Activated CD8-positive, alpha-beta memory T cell treated with anti-CD3 and anti-CD28 coated beads, Interleukin-2, amount 50 U/mL, for 4 hours (primary cell): Measurements from ENCODE around the gene CYB561A3.

Source experiments
- DNase-seq: peaks from one replicate; pipeline ENCODE4 v3.0.0-alpha.2; 2020

Gene CYB561A3

GRCh38 chr11:61343792-61344745, 17.6 kb downstream of the CYB561A3 start:
- DNase-seq = no peak

DNA sequence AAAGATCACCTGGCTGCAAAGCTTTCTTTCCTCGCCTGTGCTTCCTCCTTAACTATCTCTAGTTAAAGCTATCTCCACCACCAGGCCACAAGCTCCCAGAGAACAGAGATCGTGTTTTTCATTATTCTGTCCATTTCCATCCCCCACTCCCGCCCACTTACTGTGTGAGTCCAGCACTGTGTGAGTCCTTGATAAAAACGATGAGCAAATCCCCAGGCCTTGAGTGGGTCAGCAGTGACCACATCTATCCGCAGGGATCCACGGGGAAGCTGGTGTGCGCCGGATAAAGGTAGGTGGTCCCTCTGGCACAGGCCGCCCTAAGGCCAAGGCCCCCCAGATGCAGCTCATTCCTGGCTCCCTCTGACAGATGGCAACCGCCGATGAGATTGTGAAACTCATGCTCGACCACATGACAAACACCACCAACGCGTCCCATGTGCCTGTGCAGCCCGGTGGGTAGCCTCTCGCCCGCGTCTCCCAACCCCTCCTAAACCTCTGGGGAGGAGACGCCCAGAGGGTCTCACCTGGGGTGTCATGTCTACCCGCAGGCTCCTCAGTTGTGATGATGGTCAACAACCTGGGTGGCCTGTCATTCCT, 19.4 kb downstream of the CYB561A3 start:
- no peak for DNase-seq

DNA sequence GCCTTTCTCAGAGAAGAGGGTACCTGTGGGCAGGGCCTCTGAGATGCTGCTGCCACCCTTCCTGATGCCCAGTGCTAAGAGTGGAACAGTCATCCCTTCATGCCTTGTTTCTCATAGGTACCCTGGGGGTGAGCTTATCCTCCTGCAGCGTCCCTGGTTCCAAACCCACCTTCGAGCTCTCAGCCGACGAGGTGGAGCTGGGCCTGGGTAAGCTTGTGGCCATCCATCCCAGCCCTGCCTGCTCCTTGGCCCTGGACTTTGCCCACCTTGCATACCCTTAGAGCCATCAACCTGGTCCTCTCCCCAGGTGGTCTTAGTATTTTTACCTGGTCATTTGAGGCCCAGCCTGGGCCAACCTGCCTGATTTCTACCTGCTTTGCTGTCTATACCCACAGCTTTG, 20.0 kb downstream of the CYB561A3 start:
- DNase-seq = no peak

DNA sequence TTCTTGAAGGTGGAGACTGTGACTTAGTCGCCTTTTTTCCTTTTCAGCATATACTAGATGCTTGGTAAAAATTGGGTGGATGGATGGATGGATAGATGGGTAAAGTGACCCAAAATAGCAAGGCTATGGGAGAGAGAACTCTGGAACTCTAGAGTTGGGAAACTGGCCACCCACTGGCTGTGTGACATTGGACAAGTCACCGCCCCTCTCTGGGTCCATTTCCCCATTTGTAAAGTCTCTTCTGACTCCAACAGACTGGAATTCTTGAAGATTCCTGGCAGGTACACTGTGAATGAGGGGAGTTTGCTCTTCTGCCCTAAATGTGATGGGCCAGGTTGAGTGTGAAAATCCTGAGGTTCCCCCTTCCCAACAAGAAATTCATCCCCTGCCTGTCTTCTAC, 20.7 kb downstream of the CYB561A3 start:
- no peak for DNase-seq

DNA sequence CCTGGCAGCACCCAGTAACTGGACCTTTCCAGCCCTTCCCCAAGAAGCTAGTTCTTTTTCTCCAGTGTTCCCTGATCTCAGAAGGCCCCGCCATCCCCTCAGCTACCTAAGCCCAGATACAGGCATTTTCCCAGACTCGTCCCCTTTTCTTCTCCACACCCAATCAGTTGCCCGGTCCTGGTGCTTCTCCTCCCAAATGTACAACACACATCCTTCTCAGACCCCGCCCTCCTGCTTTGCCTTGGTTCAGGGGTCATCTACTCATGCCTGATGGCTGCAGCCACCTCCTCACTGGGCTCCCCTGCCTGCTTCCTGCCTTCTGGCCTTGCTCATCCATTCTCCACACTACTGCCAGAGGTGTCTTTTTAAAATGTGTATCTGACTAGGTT, 22.2 kb downstream of the CYB561A3 start:
- no peak for DNase-seq

GRCh38 chr11:61338783-61339489, 22.7 kb downstream of the CYB561A3 start:
- no peak for DNase-seq

GRCh38 chr11:61337706-61338470, 23.8 kb downstream of the CYB561A3 start:
- DNase-seq = no peak

DNA sequence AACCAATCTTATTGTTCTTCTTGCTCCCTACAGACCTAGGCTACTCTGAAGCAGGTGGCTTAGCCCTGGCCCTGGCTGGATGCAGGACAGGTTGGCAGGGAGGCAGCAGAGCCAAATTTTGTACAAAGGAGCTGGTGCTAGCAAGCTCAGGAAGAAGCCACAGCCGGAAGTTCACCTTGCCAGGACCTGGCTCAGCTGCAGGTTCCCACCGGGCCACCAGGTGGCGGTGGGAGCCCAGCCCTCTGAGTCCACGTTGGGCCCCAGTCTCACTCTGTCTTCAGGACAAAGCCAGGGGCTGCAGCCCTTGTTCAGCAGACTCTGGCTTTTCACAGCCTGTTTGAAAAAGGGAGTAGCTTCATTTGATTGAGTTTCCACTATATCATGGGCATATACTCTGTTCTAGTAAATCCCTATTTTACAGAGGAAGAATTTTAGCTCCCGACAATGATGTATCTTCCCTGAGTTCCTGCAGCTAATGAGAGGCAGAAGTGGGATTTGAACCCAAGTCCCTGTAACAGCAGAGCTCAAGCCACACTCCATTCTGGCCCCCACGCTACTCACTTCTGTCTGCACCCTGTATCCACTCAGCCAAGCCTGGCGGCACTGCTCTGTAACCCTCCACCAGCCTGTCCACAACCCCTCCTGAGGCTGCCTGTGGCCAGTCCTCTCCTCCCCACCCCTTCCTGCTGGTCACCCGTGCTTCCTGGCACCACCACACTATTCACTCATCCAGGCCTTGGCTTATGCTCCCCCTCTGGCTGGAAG, 25.3 kb downstream of the CYB561A3 start:
- peak; percentile 82 for DNase-seq

- no peak for DNase-seq
These were observed 26.3 kb downstream of the CYB561A3 start for GRCh38 chr11:61335355-61335710.

GRCh38 chr11:61334434-61335354, 27.0 kb downstream of the CYB561A3 start:
- no peak for DNase-seq

- DNase-seq = no peak
These were observed 27.9 kb downstream of the CYB561A3 start for GRCh38 chr11:61333550-61334433.

DNA sequence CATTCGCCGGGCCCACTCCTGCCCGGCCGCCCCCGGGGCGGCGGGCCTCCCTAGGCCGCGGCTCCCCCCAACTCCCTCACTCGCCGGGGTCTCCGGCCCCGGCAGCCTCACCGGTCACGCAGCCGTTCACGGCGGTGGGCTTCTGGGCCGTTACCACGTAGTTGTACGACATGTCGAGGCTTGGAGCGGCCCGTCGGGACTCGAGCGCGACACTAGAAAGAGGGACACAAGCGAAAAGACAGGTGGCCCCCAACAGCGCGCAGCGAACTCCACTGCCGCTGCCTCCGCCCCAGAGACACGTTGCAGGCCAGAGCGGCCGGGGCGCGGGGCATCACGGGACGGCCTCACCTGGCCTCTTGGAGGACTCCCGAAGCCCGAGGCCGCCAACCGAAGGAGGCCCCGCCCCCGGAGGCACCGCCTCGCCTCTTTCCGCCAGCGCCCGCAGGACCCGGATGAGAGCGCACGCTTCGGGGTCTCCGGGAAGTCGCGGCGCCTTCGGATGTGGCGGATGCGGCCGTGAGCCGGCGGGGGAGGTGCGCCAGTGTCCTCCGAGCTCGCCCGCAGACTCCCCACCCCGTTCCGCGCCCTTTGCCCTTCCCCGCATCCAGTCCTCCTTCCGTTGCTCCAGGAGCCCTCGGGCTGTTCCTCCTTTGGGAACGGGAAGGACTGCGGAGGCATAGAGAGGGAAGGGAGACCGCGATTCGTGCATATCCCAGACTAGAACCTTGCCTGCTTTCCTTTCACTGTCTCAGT, 28.7 kb downstream of the CYB561A3 start, which contains the start of the genes DDB1 and TKFC:
Gene DDB1, minus strand, starts transcription at position 309 of the 753 bp plus-strand sequence. Its CDS starts 137 bp downstream, at position 172.
Gene TKFC, plus strand, starts transcription at position 432 of the 753 bp plus-strand sequence. CDS start 1,501 bp downstream, outside the sequence.
- DNase-seq = peak; percentile 98

GRCh38 chr11:61332281-61332796, 29.3 kb downstream of the CYB561A3 start:
- no peak for DNase-seq

GRCh38 chr11:61331651-61332050, 30.0 kb downstream of the CYB561A3 start:
- DNase-seq = no peak

- DNase-seq = no peak
These were observed 31.8 kb downstream of the CYB561A3 start for GRCh38 chr11:61329871-61330270.

DNA sequence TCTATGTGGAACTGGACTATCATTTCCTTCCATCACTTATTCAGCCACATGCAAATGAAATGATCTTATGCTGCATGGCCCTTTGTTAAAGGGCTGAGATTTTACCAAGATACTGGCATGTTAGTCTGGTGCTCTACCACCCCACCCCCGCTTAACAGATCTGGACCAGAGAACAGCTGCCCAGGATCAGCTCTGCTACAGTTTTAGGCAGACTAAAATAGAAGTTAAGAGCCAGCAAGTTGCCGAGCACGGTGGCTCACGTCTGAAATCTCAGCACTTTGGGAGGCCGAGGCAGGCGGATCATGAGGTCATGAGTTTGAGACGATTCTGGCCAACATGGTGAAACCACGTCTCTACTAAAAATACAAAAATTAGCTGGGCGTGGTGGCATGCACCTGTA, 33.3 kb downstream of the CYB561A3 start:
- DNase-seq = no peak

DNA sequence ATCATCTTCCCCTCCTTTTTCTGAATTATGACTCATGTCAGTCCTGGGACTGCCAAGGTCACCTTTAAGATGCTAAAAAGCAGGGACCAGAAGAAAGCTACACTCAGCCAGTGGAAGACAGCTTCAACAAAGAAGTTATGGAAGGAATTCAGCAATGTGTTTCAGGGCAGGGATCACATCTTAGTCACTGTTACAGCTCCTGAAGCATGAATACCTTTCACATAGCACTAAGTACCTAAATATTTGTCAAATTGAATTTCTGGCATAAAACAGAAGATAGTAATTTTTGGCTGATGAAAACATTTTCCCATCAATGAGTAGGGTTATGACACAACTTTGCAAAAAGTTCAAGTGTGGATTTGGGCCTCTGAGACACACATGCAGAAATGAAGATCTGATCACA, 34.0 kb downstream of the CYB561A3 start:
- DNase-seq = no peak

- DNase-seq = no peak
These were observed 35.9 kb downstream of the CYB561A3 start for GRCh38 chr11:61325649-61326414.
